HG03565 (cell line): ENCODE results near the gene PRR16.
"Not testable (repeated sequence)": the region's sequence is repeated elsewhere in the genome, so short reads cannot be mapped to it uniquely, and the experiment has no call there.

Experiments used
- ATAC-seq: cut with Tn5 transposase; IDR thresholded peaks from one replicate; pipeline ENCODE4 v1.9.1; 2021; ENCODE audit warnings: mild to moderate bottlenecking, moderate library complexity; ENCODE audit not compliant: unreplicated experiment

Gene PRR16

GRCh38 chr5:120463991-120464626, at the start of gene PRR16:
PRR16 (plus strand) TSS chr5:120464300.
- peak; percentile 76 for ATAC-seq

DNA sequence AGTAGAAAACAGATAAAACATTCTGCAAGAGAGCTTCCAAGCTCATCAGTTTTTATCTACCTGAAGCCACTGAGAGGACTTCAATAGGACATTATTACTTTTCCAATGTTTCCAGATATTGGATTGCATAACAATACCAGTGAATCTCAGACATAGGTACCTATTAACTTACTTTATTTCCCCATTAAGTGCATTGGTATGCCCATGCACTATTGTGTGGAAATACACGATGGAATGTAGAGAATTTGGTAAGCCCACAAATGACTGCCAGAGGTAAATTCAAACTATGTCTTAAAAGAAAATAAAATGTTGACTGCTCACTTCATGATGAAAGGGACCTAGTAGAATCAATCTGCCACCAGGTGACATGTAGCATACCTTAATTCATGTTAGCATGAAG, 48.1 kb upstream of the PRR16 start:
- ATAC-seq: no peak

- ATAC-seq: no peak
Measured at GRCh38 chr5:120419127-120419526, 45.0 kb upstream of the PRR16 start.

- ATAC-seq: not testable (repeated sequence)
Measured at GRCh38 chr5:120426633-120427275, 37.3 kb upstream of the PRR16 start.

- ATAC-seq: no peak
Measured at GRCh38 chr5:120430572-120430971, 33.5 kb upstream of the PRR16 start.

DNA sequence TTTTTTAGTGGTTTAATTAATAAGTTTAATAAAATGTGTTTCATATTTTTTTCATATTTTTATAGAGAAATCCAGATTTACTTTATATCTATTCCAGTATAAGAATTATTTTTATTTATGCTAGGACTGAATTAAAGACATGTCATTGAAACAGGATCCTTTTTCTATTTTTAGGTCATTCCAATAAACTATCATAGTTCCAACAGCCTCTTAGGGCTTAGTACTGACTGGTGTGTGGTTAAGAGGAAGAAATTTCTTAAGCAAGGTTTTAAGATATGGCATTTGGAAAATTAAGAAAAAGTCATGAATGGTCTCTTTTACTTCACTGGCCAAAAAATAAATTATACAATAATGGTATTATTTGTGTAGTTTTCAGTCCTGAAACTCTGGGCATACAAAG, 31.2 kb upstream of the PRR16 start:
- ATAC-seq: no peak

DNA sequence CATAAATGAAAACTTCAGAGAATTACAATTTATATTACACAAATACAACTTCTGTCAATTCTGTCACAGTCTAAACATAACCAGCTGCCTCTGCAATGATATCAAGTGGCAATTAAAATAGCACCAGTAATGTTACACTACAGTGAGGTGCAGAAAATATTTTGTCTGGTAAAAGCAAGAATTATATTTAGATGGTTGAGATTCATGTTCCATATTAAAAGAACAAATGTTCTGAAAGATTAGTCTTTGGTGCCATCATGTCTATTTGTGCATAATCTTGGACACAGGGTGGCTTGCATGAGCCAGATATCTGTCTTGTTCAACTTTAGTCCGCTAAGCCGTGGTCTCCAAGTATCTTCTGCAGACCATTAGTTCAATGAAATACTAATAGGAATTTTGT, 29.0 kb upstream of the PRR16 start:
- no peak for ATAC-seq

- no peak for ATAC-seq
Measured at GRCh38 chr5:120436996-120437395, 27.1 kb upstream of the PRR16 start.

DNA sequence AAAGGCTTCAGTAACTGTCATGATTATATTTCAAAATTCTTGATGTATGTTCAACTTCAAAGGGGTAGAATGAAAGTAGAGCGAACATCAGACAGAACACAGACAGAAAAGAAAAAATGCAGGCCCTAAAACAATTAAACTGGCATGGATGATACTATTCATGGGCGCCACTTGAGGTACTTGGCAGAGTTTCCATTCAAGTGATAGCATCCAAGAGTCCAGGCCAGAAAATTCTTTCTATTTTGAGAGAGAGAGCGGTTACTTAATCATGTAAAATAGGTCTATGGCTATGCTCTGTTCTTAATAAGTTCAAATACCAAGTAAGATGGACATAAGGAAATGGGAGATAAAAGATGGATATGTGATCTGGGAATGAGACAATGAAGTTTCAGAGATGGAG, 21.4 kb upstream of the PRR16 start:
- no peak for ATAC-seq

- ATAC-seq: no peak
Measured at GRCh38 chr5:120443607-120444006, 20.5 kb upstream of the PRR16 start.

DNA sequence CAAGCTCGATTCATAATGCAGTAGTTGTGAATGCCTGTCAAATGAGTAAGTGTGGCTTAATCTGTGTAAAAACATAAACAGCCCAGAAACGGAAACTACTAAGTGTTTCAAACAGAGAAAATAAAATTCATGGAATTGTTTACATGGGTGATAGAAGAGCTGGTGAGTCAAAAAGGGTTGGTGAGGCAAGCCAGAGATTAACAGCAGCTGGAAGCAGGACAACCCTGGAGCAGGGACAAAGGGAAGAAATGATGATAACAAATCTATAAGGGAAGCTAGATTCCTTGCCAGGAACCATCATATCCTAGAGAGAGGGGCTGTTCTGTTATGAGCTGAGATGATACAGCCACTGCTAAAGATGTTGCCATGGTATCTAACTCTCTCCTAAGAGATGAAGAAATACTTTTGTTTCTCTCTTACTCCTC, 18.0 kb upstream of the PRR16 start:
- ATAC-seq: no peak

GRCh38 chr5:120446901-120447300, 17.2 kb upstream of the PRR16 start:
- no peak for ATAC-seq

DNA sequence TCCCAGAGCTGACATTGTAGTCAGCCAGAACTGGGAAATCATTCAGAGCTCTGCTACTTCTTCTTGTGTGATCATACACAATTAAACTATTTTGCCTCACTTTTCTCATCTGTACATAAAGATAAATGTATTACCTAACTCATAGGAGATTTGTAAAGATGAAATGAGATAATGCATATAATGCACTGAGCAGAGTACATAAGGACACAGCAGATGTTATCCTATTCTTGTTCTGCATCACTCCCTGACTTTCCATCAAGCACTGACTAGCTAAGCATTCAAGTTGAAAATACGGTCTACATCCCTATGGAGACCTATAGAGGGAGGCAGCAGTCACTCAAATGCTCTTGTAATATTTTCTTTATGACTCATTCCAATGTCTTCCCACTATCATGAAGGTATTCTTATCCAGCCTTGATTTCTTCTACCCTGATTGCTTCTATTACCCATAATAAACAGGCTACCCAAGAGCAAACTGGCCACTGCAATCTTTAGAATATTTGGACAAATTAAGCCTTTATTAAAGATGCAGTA, 16.3 kb upstream of the PRR16 start:
- ATAC-seq: no peak

- no peak for ATAC-seq
Measured at GRCh38 chr5:120449501-120449900, 14.6 kb upstream of the PRR16 start.

GRCh38 chr5:120450910-120451309, 13.2 kb upstream of the PRR16 start:
- no peak for ATAC-seq

GRCh38 chr5:120451445-120451844, 12.7 kb upstream of the PRR16 start:
- no peak for ATAC-seq

DNA sequence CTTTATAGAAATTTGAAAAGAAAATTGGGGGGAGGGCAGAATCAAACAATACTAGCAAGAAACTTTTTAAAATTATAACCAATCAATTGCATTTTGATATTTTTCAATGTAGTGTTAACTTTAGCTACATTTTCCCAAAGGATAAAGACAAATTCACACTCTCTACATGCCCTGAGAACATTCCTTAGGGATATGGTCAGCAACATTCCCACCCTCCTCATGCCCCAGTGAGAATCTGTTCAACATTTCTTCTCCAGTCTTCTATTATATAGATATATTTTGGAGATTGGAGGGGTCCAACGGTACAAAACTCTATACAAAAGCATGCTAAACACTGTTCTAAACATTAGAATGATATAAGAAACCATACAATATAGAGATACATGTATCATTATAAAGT, 11.6 kb upstream of the PRR16 start:
- no peak for ATAC-seq

- ATAC-seq: no peak
Measured at GRCh38 chr5:120454094-120454798, 9.9 kb upstream of the PRR16 start.

DNA sequence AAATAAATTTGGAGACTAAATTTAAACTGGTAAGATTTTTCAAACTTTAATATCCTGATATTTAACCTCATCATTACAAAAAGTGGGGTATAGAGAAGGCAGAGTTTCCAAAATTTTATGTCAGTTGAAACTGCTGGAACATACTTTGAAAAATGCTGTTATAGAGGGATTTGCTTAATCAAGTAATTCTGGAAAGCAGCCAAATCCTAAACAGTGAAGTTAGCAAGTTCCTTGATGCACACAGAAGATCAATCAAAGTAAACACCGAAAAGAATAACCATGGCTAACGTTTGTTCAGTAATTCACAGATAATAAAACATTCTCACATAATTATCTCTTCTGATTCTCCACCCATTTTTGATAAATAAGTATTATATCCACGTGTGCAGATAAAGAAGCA, 8.1 kb upstream of the PRR16 start:
- no peak for ATAC-seq

DNA sequence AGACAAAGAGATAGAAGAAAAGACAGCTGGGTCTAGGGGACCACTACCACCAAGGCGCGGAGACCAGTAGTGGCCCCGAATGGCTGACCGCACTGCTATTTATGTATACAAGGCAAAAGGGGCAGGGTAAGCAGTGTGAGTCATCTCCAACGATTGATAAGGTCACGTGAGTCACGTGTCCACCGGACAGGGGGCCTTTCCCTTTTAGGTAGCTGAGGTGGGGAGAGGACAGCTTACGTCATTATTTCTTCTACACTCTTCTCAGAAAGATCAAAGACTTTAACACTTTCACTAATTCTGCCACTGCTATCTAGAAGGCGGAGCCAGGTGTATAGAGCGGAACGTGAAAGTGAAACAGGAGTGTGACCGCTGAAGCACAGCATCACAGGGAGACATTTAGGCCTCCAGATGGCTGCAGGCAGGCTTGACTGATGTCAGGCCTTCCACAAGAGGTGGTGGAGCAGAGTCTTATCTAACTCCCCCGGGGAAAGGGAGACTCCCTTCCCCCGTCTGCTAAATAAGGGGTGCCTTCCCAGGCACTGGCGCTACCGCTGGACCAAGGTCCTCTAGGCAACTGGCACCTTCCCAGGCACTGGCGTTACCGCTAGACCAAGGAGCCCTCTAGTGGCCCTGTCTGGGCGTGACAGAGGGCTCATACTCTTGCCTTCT, 6.1 kb upstream of the PRR16 start:
- ATAC-seq: peak; percentile 89

GRCh38 chr5:120458508-120458847, 5.6 kb upstream of the PRR16 start:
- not testable (repeated sequence) for ATAC-seq

DNA sequence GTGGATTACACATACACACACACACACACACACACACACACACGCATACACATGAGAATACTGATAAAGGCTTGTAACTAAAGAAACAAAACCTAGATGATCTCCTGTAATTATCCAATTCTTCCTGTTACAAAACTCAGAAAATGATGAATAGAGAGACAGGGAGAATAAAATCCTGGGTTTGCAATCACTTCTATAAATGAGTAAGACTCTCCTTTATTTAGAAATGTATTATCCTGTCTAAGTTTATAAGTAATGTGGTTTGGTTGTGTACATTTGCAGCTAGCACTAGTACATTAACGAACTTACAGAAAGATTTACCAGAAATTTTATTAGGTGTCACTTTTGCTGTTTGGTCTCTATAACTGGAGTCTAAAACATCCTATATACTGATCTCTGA, 2.8 kb upstream of the PRR16 start:
- no peak for ATAC-seq
